Measurements from ENCODE around the gene EXOC6.

EXOC6 gene

GRCh38 chr10:93023013-93023650, 174.8 kb downstream of the EXOC6 start:
- DNase-seq (ENCODE audit: low spot score) = no peak

DNA sequence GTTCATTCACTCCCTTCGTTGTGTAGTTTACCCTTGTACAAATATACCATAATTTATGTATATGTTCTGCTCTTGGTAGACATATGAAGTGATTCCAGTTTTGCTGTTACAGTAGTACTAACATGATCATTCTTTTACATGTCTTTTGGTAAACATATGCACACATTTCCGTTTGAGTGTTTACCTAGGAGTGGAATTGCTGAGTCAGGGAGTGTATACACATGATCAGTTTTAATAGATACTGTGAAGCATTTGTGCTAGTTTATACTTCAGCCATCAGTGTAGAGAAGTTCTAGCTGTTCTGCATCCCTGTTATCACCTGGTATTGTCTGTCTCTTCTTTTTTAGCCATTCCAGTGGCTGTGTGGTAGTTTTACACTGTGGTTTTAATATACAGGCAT, 177.8 kb downstream of the EXOC6 start:
- no peak for DNase-seq (ENCODE audit: low spot score)

DNA sequence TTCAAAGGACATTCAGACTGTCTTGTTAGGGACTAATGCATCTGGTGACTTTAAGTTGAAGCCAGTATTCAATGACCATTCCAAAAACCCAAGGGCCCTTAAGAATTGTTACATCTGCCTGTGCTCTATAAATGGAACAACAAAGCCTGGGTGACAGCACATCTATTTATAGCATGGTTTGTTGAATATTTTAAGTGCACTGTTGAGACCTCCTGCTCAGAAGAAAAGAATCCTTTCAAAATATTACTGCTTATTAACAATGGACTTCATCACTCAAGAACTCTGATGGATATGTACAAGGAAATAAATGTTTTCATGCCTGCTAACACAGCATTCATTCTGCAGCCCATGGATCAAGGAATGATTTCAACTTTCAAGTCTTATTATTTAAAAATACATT, 179.2 kb downstream of the EXOC6 start:
- DNase-seq (ENCODE audit: low spot score) = no peak

GRCh38 chr10:93028883-93029282, 180.6 kb downstream of the EXOC6 start:
- DNase-seq (ENCODE audit: low spot score) = no peak

GRCh38 chr10:93030409-93030808, 182.1 kb downstream of the EXOC6 start:
- DNase-seq (ENCODE audit: low spot score) = peak; percentile 63

- DNase-seq (ENCODE audit: low spot score) = no peak
These were observed 183.9 kb downstream of the EXOC6 start for GRCh38 chr10:93032105-93032808.

GRCh38 chr10:93032809-93033137, 184.5 kb downstream of the EXOC6 start:
- no peak for DNase-seq (ENCODE audit: low spot score)

DNA sequence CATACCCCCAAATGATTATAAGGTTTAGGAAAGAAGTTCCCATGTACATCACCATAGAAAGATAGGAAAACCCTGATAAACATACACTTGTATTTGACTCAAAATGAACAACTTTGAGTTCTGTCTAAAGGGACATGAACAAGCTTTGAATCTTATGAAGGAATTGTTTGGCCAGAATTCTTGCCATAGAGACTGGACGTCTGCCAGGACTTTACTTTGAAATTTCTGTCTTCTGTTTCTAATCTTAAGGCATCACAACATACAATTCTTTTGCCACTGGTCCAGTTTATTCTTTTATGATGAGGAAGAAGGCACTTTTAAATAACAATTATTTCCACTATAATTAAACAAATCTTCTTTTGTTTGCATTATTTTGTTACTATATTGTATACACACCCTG, 186.1 kb downstream of the EXOC6 start:
- DNase-seq (ENCODE audit: low spot score) = no peak

DNA sequence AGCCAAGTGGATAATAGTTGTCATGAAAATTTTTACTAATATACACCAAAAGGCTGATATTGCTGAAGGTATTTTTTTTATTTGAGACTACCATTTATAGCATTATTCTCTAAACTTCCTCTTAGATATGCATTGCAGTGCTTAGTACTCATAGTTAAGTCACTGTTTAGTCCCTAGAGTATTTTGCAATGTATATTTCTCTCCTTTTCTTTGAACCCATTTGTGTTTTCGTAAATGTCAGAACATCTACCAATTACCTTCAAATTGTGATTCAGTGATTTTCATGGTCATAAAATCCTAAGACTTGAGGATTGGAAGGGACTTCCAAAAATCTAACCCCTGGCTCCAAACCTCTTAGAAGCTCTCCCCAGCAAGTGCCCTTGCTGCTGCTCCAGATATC, 190.8 kb downstream of the EXOC6 start:
- no peak for DNase-seq (ENCODE audit: low spot score)

- peak; percentile 5 for DNase-seq (ENCODE audit: low spot score)
These were observed 191.4 kb downstream of the EXOC6 start for GRCh38 chr10:93039721-93040120.

- no peak for DNase-seq (ENCODE audit: low spot score)
These were observed 206.2 kb downstream of the EXOC6 start for GRCh38 chr10:93054486-93054885.

- no peak for DNase-seq (ENCODE audit: low spot score)
These were observed 209.8 kb downstream of the EXOC6 start for GRCh38 chr10:93058139-93058538.

DNA sequence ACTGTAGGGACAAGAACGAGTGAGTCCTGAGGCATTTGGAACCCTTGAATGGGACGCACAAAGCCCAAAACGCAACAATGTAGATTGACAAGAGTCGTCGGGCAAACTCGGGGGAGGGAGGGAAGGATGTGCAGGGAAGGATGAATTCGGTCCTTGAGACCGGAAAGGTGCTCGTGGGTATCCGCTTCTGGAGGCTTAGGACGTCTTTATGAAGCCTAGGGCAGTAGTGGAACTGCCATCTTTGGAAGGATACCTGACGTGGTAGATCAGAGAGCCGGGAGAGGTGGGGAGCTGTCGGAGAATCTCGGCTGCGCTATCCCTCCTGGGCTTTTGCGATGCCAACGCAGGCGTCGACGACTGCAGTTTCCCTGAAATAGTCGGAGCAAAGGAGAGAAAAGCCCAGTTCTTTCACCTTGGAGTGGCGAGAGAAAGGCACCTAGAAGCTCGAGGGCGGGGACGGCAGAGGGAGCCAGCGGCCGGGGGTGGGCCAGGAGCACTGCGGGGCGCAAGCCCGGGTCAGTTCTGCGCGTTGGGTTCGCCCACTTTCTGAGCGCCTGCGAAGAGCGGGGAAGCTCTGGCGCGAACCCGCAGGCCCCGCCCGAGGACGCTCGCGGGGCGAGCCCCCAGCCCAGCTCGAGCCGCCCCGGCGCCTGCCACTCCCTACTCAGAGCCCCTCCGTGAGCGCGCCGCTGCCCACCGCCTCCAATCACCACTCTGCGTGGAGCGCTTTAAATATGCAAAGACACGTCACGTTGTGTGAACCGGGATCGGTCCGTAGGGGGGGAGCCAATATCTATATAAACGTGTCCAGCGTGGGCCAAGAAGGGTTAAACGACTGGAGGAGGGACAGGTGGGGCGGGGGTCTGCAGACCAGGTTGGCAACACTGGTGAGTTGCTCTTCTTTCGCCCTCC, 211.9 kb downstream of the EXOC6 start, which contains the start of gene CYP26C1:
TSS of gene CYP26C1 (plus strand) at position 824 of the 912 bp plus-strand sequence. CDS start 466 bp downstream, outside the sequence.
- no peak for DNase-seq (ENCODE audit: low spot score)

DNA sequence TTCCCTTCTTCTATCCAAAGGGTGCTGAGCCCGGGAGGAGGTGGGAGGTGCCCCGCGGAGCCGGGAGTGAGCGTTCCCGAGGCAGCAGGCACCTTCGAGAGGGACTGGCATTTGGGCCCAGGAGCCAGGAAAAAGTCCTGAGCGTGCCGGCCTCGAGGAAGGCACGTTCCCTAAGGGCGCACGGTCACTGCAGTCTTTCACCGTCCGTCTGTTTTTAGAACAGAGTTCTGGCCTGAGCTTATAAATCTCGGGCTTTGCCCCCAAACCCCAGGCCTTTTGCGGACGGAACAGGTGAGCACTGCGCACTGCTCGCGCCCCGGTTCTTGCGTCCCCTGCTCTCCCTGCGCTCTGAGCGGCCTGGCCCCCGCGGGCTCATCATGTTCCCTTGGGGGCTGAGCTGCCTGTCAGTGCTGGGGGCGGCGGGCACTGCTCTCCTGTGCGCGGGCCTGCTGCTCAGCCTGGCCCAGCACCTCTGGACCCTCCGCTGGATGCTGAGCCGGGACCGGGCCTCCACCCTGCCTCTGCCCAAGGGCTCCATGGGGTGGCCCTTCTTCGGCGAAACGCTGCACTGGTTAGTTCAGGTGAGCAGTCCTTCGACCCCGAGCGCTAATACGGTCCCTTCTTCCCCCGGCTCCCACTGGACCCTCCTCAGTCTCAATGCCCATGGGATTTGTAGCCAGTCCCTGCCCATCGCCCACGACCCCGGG, 212.7 kb downstream of the EXOC6 start:
- no peak for DNase-seq (ENCODE audit: low spot score)

GRCh38 chr10:93061594-93062513, 213.5 kb downstream of the EXOC6 start:
- DNase-seq (ENCODE audit: low spot score) = no peak

DNA sequence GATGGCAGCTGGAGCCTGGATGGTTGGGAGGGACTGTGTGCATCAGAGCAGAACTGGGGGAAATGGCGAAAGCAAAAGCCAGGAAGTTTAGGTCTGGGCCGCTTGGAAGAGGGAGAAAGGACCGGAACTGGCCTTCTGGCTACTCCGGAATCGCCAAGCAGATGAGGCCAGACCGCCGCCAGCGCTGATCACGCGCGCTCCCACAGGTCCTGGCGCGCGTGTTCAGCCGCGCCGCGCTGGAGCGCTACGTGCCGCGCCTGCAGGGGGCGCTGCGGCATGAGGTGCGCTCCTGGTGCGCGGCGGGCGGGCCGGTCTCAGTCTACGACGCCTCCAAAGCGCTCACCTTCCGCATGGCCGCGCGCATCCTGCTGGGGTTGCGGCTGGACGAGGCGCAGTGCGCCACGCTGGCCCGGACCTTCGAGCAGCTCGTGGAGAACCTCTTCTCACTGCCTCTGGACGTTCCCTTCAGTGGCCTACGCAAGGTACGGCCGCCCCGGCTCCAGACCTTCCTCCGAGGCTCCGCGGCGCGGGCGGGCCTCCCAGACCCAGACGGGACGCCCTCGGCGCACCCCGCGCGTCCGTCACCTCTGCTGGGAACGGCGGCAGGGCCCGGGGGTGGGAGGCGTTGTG, 214.3 kb downstream of the EXOC6 start:
- no peak for DNase-seq (ENCODE audit: low spot score)

GRCh38 chr10:93063144-93063976, 215.0 kb downstream of the EXOC6 start:
- no peak for DNase-seq (ENCODE audit: low spot score)

DNA sequence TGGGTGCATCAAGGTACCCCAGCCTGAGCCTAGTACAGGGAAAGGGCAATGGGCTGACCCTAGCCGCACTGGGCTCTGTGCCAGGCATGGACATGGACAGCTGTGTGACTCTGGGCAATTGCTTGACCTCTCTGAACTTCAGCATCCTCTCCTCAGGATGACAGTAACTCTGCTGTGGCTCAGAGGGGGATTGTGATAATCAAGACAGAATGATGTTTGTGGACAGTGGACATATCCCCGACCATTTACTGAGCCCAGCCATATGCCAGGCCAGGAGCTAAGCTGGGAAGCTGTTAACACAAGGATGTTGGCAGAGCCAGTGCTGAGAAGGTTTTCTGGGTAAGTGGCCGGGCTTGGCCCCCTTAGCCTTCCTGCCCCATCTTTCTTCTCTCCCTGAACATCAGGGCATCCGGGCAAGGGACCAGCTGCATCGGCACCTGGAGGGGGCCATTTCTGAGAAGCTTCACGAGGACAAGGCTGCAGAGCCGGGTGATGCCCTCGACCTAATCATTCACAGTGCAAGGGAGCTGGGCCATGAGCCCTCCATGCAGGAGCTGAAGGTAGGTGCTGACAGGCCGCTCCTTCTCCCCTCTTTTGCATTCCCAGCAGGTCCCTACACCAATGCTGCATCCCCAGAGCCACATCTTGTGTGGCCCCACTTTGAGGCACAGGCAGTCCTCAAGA, 215.8 kb downstream of the EXOC6 start:
- no peak for DNase-seq (ENCODE audit: low spot score)
